Caki2 (cell line): ENCODE results near the gene CYFIP2. TPM values are rescaled to one million over a fixed set of nuclear protein-coding genes. Genes with fewer than 3 reads are reported as not detected.
A peak's percentile ranks its signal among the peaks of the same experiment; 100 is the strongest.
"Not testable (repeated sequence)": the region's sequence is repeated elsewhere in the genome, so short reads cannot be mapped to it uniquely, and the experiment has no call there.

Experiments
- DNase-seq: peaks from one replicate; pipeline ENCODE4 v3.0.0-alpha.2; 2015; ENCODE audit warnings: low read depth
- in situ Hi-C: cut with HindIII; loops from 2 replicates; pipeline ENCODE4 v1.10.0; 2016; ENCODE audit warnings: low sequenced_read_pairs, low pct_unique_long_range_greater_than_20kb, mixed read lengths
- total RNA-seq: library from RNA; depleted of rRNA; stranded (reverse); fragments of >200 nt; shearing (Covaris generic); gene quantifications from 2 replicates; pipeline ENCODE4 v1.2.3, GENCODE V29; 2014; ENCODE audit warnings: low replicate concordance; rRNA removed

The CYFIP2 gene
- total RNA-seq, 1 experiment from 2014 or later, result 40.4 TPM

DNA sequence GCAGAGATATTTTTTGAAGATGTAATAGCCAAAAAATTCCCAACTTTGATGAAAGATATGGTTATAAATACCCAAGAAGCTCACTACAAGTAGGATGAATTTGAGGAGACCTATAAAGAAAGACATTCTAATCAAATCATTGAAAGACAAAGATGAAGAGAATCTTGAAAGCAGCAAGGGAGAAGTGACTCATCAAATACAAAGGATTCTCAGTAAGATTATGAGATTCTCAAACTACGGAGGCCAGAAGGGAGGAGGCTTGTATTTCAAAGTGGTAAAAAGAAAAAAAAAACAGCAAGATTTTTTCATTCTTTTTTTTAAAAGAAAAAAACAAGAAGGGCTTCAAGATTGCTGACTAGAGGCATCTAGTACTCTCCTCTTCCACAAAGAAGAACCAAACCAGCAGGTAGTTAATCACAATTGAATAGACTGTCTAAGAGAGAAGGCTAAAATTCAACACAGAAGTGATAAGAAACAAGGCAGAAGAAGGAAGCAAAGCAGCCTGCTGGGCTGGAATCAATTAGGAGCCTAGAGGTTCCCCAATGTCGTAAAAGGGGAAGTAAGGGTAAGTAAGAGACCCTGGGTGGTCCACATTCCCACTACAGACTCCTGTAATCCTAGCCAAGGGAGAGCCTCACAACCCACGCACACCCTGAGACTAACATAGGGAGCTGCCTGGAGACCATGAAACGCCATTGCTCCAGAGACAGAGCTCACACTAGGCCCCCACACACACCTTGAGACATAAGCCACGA lies 135.0 kb downstream of the CYFIP2 start:
- in situ Hi-C loops, result no loop called here
- no peak for DNase-seq

DNA sequence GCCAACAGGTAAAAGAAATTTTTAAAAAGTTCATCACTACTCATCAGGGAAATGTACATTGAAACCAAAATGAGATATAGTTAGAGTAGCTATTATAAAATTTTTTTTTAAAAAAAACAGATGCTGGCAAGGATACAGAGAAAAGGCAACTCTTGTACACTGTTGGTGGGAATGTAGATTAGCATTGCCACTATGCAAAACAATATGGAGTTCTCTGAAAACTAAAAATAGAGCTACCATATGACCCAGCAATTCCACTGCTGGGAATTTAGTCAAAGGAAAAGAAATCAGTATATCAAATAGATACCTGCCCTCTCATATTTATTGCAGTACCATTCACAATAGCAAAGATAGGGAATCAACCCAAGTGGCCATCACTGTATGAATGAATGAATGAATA lies 149.9 kb downstream of the CYFIP2 start:
- DNase-seq, result no peak
- in situ Hi-C loops, result no loop called here

DNA sequence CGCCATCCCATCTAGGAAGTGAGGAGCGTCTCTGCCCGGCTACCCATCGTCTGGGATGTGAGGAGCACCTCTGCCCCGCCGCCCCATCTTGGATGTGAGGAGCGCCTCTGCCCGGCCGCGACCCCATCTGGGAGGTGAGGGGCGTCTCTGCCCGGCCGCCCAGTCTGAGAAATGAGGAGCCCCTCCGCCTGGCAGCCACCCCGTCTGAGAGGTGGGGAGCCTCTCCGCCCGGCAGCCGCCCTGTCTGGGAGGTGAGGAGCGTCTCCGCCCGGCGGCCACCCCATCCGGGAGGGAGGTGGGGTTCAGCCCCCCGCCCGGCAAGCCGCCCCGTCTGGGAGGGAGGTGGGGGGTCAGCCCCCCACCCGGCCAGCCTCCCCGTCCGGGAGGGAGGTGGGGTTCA lies 153.6 kb downstream of the CYFIP2 start:
- in situ Hi-C loops, DNase-seq: not testable (repeated sequence)

DNA sequence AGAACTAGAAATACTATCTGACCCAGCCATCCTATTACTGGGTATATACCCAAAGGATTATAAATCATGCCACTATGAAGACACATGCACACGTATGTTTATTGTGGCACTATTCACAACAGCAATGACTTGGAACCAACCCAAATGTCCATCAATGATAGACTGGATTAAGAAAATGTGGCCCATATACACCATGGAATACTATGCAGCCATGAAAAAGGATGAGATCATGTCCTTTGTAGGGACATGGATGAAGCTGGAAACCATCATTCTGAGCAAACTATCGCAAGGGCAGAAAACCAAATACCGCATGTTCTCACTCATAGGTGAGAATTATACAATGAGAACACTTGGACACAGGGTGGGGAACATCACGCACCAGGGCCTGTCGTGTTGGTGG lies 164.0 kb downstream of the CYFIP2 start:
- in situ Hi-C loops, DNase-seq: not testable (repeated sequence)

DNA sequence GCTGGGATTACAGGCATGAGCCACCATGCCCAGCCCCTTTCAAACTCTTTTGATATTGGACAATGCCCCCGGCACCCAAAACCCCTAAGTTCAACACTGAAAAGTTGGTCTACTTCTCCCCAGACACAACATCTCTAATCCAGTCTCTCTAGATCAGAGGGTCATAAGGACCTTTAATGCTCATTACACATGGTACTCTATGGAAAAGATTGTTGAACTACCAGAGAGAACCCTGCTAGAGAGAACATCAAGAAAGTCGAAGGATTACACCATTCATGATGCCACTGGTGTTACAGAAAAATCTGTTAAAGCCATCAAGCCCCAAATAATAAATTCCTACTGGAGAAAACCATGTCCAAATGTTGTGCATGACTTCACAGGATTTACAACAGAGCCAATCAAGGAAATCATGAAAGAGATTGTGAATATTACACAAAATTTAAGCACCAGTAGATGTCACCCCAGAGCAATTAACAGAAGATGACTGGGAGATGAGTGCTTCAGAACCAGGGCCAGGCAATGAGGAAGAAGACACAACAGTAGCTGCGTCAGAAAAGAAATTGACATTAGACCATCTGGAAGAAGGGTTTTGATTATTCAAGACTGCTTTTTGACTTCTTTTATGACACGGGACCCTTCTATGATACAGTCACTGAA lies 165.7 kb downstream of the CYFIP2 start:
- in situ Hi-C loops, result no loop called here
- DNase-seq, result peak; percentile 76

DNA sequence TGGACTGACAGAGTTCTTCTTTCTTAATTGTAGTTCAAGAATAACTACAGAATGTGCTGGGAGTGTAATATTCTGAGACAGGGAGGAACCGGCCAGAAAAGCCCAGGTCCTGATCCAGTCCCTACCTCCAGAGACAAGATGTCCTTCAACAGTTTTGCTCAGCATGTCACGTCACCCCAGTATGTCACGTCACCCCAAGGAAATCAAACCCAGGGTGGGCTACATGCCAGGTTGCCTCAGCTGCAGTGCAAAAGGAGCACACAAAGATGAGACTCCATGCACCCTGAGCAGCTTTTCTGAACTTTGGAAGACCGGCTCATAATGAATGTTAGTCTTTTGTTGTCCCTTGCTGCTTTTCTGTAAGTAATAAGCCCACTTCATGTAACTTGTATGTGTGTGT lies 168.2 kb downstream of the CYFIP2 start:
- in situ Hi-C loops, result no loop called here
- no peak for DNase-seq

DNA sequence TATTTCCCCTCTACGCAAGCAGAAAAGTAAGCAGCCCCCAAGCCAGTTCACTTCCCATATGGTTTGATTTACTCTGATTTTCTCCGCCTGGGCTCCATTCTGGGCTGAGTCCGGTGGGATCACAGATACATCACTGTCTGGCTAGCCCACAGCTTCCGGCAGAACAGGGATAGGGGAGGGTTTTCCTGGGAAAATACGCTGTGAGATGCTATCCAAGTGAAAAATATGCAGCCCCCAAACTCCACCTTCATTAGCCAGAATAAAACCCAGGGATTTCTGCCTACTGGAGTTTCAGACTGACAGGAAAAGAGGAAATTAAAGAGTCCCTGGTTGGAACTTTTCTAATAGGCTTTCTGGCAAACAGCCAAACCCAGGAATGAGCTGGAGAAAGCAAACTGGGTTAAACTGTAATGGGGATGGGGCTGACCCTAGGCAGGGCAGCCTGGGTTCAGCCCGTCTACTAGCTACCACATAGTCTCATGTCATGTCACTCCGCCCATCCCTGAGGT lies 177.2 kb downstream of the CYFIP2 start:
- DNase-seq, result no peak
- in situ Hi-C loops, result no loop called here

DNA sequence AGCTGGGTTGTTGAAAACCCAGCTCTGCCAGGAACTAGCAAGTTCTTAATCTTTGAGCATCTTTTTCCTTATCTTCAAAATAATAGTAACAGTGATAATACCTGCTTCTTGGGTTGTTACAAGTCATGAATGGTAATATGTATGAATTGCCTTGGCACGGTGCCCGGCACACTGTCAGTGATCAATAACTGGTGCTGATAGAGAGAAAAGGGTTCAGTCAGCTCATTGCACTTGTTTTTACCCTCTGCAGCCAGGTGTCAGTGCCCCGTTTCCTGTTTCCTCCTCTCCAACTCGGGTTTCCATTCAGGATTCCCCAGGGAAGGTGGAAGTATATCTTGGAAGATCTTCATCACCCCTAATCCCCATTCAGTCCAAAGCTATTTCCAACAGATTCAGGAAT lies 178.3 kb downstream of the CYFIP2 start:
- in situ Hi-C loops, result no loop called here

More for the DNA sequence above, 178.3 kb downstream of the CYFIP2 start:
- DNase-seq, result no peak

Other genes starting within 250 kb of the CYFIP2 start
- gene HAVCR1, start 207.0 kb upstream of the CYFIP2 start, total RNA-seq, result 54.8 and 62.9 TPM in 2 replicates
- gene HAVCR2, start 157.1 kb upstream of the CYFIP2 start, total RNA-seq, result not detected in 2 replicates
- 12.8 and 20.4 TPM in 2 replicates for gene MED7, start 123.3 kb upstream of the CYFIP2 start, total RNA-seq
- not detected in 2 replicates for gene GARIN3, start 99.9 kb upstream of the CYFIP2 start, total RNA-seq
- not detected in 2 replicates for gene ITK, start 85.3 kb upstream of the CYFIP2 start, total RNA-seq
- gene NIPAL4, start 194.1 kb downstream of the CYFIP2 start, total RNA-seq, result not detected in 2 replicates